ENCODE data around the gene COL19A1.

Gene COL19A1

DNA sequence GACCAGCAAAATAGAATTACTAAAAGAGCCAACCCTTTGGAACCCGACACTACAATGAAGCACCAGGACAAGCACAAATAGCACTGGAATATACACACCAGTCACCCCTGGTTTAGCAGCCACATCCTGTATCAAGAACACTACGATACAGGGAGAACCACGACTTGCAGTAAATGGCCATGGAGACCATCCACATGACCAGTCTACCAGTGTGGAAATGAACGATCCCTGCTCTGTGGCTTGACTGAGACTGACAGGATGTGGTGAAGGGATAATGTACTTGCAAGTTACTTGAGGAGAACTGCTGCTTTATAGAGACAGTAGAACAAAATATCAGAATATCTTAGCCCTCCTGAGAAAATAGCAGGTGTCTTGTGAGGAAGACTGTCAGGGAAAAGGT, 266.9 kb downstream of the COL19A1 start:
- TF ChIP-seq, protein P1, sequence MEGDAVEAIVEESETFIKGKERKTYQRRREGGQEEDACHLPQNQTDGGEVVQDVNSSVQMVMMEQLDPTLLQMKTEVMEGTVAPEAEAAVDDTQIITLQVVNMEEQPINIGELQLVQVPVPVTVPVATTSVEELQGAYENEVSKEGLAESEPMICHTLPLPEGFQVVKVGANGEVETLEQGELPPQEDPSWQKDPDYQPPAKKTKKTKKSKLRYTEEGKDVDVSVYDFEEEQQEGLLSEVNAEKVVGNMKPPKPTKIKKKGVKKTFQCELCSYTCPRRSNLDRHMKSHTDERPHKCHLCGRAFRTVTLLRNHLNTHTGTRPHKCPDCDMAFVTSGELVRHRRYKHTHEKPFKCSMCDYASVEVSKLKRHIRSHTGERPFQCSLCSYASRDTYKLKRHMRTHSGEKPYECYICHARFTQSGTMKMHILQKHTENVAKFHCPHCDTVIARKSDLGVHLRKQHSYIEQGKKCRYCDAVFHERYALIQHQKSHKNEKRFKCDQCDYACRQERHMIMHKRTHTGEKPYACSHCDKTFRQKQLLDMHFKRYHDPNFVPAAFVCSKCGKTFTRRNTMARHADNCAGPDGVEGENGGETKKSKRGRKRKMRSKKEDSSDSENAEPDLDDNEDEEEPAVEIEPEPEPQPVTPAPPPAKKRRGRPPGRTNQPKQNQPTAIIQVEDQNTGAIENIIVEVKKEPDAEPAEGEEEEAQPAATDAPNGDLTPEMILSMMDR (IDR thresholded peaks at IDR 0.05; ENCODE audit: insufficient read depth, low read depth, low read length, missing control alignments) = no peak
- no peak overlapping the region for H3K4me3 ChIP-seq (ENCODE audit: low read length)
- DNase-seq (ENCODE audit: low read depth) = no peak

DNA sequence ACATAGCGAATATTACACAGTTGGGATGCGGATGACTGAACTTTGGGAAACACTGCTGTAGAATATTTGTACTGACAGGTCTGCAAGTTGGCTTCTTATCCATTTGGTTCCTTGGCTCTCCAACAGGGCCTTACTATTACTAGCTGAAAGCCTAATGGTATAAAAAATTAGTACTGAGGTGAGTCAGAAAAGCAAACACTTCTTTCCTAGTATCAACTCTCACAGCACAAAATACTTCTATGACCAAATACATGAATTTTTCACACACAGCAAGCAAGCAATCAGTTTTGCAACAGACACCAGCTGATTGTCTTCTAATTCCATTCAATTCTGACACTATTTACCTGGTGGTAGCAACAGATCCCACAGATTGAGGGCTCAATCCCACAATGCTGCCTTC, 268.2 kb downstream of the COL19A1 start:
- DNase-seq (ENCODE audit: low read depth) = no peak
- H3K4me3 ChIP-seq (ENCODE audit: low read length) = no peak overlapping the region
- TF ChIP-seq, protein P1 (IDR thresholded peaks at IDR 0.05; ENCODE audit: insufficient read depth, low read depth, low read length, missing control alignments) = no peak

DNA sequence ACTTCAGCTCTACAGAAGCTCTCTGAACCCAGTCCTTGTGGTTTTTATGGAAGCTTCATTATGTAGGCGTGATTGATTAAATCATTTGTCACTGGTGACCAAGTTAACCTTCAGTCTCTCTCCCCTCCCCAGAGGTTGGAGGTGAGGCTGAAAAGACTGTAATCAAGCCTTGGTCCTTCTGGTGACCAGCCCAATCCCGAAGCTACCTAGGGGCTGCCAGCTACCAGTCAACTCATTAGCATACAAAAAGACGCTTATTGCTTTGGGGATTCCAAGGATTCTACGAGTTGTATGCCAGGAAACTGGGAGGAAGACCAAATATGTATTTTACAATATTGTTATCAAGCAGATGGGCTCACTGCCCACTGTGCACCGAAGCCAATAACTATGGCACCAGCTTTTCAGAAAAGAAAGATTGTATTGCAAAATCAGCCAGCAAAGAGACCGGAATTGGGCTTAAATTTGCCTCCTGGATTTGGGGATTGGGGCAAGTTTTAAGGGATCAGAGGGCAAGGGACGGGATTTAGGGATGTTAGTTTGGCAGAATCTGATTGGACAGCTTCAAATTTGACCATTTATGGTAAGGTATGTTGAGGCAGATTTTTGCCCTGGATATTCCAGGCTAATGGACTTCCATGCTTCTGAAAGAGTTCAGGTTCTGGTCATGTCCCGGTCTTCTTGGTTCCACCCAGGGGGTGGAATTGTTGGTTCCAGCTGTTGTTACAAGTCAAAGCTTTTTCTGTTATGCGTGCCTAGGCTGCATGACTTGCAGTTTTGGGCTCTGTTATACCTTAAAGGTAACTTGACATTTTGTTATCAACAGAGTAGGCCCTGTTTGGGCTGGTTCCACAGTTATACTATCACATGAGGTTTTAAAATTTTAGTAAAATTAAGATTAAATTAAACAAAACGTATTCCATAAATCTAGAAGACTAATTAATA, 269.1 kb downstream of the COL19A1 start:
- DNase-seq (ENCODE audit: low read depth) = no peak
- TF ChIP-seq, protein P1 (IDR thresholded peaks at IDR 0.05; ENCODE audit: insufficient read depth, low read depth, low read length, missing control alignments) = no peak
- H3K4me3 ChIP-seq (ENCODE audit: low read length) = no peak overlapping the region

DNA sequence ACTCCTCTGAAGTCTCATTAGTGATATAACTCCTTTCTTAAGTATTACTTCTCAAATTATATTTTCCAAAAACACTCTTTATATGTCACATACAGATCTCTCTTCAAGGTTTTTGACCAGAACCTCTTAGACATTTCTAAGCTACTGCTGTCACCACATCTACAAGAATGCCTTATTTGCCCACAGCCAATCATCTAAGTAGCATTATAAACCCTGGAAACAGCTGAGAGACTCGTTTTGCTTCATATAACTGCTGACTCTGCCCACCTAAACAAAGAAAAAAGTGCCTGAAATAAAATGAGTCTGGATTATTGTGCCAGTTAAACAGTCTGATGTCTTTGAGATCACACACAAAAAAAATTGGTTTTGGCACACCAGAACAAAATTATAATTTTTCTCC, 270.6 kb downstream of the COL19A1 start:
- H3K4me3 ChIP-seq (ENCODE audit: low read length) = no peak overlapping the region
- no peak for DNase-seq (ENCODE audit: low read depth)
- TF ChIP-seq, protein P1 (IDR thresholded peaks at IDR 0.05; ENCODE audit: insufficient read depth, low read depth, low read length, missing control alignments) = no peak

DNA sequence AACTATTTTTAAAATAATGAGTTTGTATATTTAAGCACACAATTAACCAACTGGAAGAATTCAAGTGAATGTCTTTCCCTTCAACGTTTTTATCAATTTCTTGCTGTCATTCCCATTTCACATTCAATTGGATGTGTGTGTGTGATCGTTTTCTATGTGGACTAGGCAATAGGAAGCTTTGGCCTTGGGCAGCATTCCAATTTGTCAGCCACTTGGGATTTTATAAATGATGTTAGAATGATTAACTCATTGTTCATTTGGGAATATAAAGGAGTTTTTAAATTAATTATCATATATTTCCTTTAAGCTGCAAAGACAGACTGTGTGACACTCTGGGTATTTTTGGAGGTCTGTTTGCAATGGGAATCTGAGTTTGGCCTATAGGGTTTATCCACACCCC, 274.1 kb downstream of the COL19A1 start:
- TF ChIP-seq, protein P1 (IDR thresholded peaks at IDR 0.05; ENCODE audit: insufficient read depth, low read depth, low read length, missing control alignments) = no peak
- no peak for DNase-seq (ENCODE audit: low read depth)
- H3K4me3 ChIP-seq (ENCODE audit: low read length) = no peak overlapping the region

DNA sequence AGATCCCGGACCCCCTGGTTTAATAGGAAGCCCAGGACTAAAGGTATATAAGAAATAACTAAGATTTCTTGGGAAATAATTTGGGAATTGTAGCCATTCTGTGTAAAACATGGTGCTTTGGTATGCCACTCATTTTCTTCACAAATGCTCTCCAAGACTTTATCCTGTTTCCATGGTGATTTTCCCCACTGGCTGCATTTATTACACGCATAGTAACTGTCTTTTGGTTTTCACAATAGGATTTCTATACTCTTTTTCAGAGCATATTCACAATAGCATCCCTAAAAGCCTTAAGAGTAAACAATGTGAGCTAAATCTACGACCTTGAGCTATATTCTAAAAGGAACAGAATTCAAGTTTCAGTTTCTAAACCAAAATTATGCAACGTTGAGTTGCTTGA, 275.7 kb downstream of the COL19A1 start:
- no peak for DNase-seq (ENCODE audit: low read depth)
- TF ChIP-seq, protein P1 (IDR thresholded peaks at IDR 0.05; ENCODE audit: insufficient read depth, low read depth, low read length, missing control alignments) = no peak
- no peak overlapping the region for H3K4me3 ChIP-seq (ENCODE audit: low read length)

DNA sequence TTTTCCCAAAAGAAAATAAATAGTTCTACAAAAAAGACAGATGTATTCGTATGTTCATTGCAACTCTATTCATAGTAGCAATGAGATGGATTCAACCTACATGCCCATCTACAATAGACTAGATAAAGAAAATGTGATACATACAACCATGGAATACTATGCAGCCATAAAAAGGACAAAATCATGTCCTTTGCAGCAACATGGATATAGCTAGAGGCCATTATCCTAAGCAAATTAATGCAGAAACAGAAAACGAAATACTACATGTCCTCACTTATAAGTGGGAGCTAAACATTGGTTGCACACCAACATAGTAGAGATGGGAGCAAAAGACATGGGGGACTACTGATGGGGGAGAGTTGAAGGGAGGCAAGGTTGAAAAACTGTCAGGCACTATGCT, 278.8 kb downstream of the COL19A1 start:
- no peak for DNase-seq (ENCODE audit: low read depth)
- no peak overlapping the region for H3K4me3 ChIP-seq (ENCODE audit: low read length)
- TF ChIP-seq, protein P1 (IDR thresholded peaks at IDR 0.05; ENCODE audit: insufficient read depth, low read depth, low read length, missing control alignments) = no peak
